ENCODE measurements around the gene GLIS1. TPM values are rescaled to one million over a fixed set of nuclear protein-coding genes. Genes with fewer than 3 reads are reported as not detected.

Gene GLIS1
- total RNA-seq, 1 donor from 2014 or later, result not detected

GRCh38 chr1:53603431-53603830, 135.5 kb downstream of the GLIS1 start:
- H3K27me3 Mint-ChIP-seq (ENCODE audit: unreplicated experiment), result peaks cover 8% of the 10 kb centered on the region
- no peaks in the 10 kb centered on the region for H3K4me1 Mint-ChIP-seq (ENCODE audit: unreplicated experiment)
- DNase-seq (ENCODE audit: low spot score), result no peak
- no peaks in the 10 kb centered on the region for H3K36me3 Mint-ChIP-seq (ENCODE audit: low read depth, unreplicated experiment)
- TF ChIP-seq CTCF (IDR thresholded peaks at IDR 0.05; ENCODE audit: unreplicated experiment), result no peak
- no peak overlapping the region for H3K4me3 Mint-ChIP-seq (ENCODE audit: unreplicated experiment)
- no peaks in the 10 kb centered on the region for H3K9me3 Mint-ChIP-seq (ENCODE audit: unreplicated experiment)
- no peak overlapping the region for H3K27ac Mint-ChIP-seq (ENCODE audit: unreplicated experiment)

GRCh38 chr1:53601867-53602775, 136.8 kb downstream of the GLIS1 start:
- TF ChIP-seq CTCF (IDR thresholded peaks at IDR 0.05; ENCODE audit: unreplicated experiment), result no peak
- Mint-ChIP-seq H3K4me1 (ENCODE audit: unreplicated experiment) (no peaks in the 10 kb centered on the region), H3K36me3 (ENCODE audit: low read depth, unreplicated experiment) (no peaks in the 10 kb centered on the region), H3K27me3 (ENCODE audit: unreplicated experiment) (peaks cover 5% of the 10 kb centered on the region), H3K27ac (ENCODE audit: unreplicated experiment) (no peak overlapping the region), H3K4me3 (ENCODE audit: unreplicated experiment) (no peak overlapping the region), H3K9me3 (ENCODE audit: unreplicated experiment) (no peaks in the 10 kb centered on the region)
- no peak for DNase-seq (ENCODE audit: low spot score)

DNA sequence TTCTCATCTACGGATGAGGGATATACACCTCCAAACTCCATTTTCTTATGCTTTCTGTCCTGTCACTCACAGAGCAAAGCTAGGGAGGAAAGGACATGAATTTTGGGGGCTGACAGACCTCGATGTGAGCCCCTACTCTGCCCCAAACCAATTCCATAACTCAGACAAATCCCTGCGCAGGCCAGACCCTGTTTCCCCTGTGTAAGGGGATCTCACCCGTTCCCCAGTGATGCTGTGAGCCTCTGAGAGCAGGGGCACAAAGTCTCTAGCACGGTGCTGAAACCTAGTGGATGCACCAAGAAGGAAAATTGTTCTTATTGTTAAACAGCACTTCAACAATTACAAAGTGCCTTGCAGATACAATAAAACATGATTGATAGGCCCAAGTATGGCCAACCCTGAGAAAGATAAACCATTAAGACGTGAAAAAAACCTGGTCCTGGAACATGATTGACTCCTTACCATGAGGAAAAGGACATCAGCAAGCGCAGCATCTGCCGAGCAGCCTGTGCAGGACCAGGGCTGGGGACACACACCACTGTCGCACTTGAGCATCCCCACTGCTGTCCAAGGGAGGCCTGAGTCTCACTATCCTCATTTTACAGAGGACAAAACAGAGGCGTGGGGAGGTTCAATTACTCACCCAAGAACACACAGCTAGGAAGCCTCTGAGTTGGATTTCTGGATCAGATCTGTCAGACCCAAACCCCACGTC, 137.8 kb downstream of the GLIS1 start:
- H3K36me3 Mint-ChIP-seq (ENCODE audit: low read depth, unreplicated experiment), result no peaks in the 10 kb centered on the region
- H3K9me3 Mint-ChIP-seq (ENCODE audit: unreplicated experiment), result no peaks in the 10 kb centered on the region
- no peak overlapping the region for H3K4me3 Mint-ChIP-seq (ENCODE audit: unreplicated experiment)
- H3K27ac Mint-ChIP-seq (ENCODE audit: unreplicated experiment), result no peak overlapping the region
- no peak for TF ChIP-seq CTCF (IDR thresholded peaks at IDR 0.05; ENCODE audit: unreplicated experiment)
- peaks cover 5% of the 10 kb centered on the region for H3K27me3 Mint-ChIP-seq (ENCODE audit: unreplicated experiment)
- no peaks in the 10 kb centered on the region for H3K4me1 Mint-ChIP-seq (ENCODE audit: unreplicated experiment)
- no peak for DNase-seq (ENCODE audit: low spot score)

DNA sequence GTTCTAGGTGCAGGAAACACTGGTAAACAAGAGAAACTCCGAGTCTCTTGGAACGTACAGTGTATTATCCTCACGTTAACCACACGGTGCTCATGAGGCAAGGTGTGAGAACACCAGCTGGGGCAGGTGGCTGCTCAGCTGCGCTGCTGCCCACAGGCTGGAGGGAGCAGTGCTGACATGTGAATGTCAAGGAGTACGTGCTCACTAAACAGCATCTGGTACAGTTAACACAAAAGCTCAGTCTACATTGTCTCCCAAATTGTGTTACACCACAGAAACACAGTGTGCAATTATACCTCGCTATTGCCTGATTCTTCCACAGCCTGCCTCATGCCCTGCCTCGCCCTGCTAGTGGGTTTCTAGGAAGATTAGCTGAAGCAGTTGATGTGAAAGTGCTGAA, 138.4 kb downstream of the GLIS1 start:
- Mint-ChIP-seq H3K9me3 (ENCODE audit: unreplicated experiment) (no peaks in the 10 kb centered on the region), H3K4me3 (ENCODE audit: unreplicated experiment) (no peak overlapping the region), H3K4me1 (ENCODE audit: unreplicated experiment) (no peaks in the 10 kb centered on the region), H3K27me3 (ENCODE audit: unreplicated experiment) (peaks cover 7% of the 10 kb centered on the region), H3K36me3 (ENCODE audit: low read depth, unreplicated experiment) (no peaks in the 10 kb centered on the region), H3K27ac (ENCODE audit: unreplicated experiment) (no peak overlapping the region)
- no peak for TF ChIP-seq CTCF (IDR thresholded peaks at IDR 0.05; ENCODE audit: unreplicated experiment)
- DNase-seq (ENCODE audit: low spot score), result no peak

- no peak overlapping the region for H3K4me3 Mint-ChIP-seq (ENCODE audit: unreplicated experiment)
- peaks cover 4% of the 10 kb centered on the region for H3K27me3 Mint-ChIP-seq (ENCODE audit: unreplicated experiment)
- no peak overlapping the region for H3K27ac Mint-ChIP-seq (ENCODE audit: unreplicated experiment)
- TF ChIP-seq CTCF (IDR thresholded peaks at IDR 0.05; ENCODE audit: unreplicated experiment), result no peak
- no peaks in the 10 kb centered on the region for H3K4me1 Mint-ChIP-seq (ENCODE audit: unreplicated experiment)
- no peaks in the 10 kb centered on the region for H3K36me3 Mint-ChIP-seq (ENCODE audit: low read depth, unreplicated experiment)
- no peaks in the 10 kb centered on the region for H3K9me3 Mint-ChIP-seq (ENCODE audit: unreplicated experiment)
- no peak for DNase-seq (ENCODE audit: low spot score)
These were observed 139.0 kb downstream of the GLIS1 start for GRCh38 chr1:53600001-53600400.
